NB4 (cell line): ENCODE results near the gene SUCLG2.

ENCODE experiments used
- POLR2A ChIP-seq: IDR thresholded peaks from 2 replicates; pipeline ENCODE4 v1.6.1; 2011; ENCODE audit warnings: mild to moderate bottlenecking; ENCODE audit not compliant: insufficient read length; ENCODE audit errors: extremely low read depth
- TF ChIP-seq, protein P1 (sequence below): IDR thresholded peaks from one replicate; pipeline ENCODE4 v1.5.1; 2012; ENCODE audit warnings: low read depth, low read length

DNA sequence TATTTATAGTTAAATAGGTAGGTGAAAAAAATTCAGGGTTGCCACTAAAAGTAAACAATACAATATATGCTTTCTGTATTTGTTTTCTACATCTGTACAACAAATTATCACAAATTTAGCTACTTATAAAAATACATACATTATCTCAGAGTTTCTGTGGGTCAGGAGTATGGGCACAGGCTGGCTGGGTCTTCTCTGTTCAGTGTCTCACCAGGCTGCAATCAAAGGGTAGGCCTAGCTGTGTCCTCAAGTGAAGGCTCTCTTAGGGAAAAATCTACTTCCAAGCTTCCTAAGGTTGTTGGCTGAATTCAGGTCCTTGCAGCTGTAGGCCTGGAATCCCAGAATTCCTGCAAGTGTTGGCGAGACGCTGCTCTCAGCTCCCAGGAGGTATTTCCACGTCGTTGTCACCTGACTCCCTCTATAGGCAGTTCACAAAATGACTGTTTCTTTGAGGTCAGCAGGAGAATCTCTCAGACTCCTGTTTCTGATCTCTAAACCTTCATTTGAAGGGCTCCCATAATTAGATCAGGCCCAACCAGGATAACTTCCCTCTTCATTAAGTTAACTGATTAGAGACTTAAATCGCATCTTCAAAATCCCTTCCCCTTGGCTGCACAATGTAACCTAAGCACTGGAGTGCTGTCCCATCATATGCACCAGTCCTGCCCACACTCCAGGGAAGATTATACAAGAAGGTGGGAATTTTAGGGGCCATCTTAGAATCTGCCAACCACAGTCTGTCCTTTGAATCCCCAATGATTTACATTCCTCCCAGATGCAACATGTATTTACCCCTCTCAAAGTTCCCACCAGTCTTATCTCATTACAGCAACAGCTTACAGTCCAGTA lies 296.6 kb downstream of the SUCLG2 start:
- TF ChIP-seq, protein P1, sequence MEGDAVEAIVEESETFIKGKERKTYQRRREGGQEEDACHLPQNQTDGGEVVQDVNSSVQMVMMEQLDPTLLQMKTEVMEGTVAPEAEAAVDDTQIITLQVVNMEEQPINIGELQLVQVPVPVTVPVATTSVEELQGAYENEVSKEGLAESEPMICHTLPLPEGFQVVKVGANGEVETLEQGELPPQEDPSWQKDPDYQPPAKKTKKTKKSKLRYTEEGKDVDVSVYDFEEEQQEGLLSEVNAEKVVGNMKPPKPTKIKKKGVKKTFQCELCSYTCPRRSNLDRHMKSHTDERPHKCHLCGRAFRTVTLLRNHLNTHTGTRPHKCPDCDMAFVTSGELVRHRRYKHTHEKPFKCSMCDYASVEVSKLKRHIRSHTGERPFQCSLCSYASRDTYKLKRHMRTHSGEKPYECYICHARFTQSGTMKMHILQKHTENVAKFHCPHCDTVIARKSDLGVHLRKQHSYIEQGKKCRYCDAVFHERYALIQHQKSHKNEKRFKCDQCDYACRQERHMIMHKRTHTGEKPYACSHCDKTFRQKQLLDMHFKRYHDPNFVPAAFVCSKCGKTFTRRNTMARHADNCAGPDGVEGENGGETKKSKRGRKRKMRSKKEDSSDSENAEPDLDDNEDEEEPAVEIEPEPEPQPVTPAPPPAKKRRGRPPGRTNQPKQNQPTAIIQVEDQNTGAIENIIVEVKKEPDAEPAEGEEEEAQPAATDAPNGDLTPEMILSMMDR: peak; percentile 21
- no peak for TF ChIP-seq POLR2A
